Measurements from ENCODE around the gene TTC3.

Gene TTC3

GRCh38 chr21:37200641-37201480 lies 127.8 kb downstream of the TTC3 start:
- no peak for DNase-seq (ENCODE audit: low spot score)
- no peak for TF ChIP-seq CTCF (IDR thresholded peaks at IDR 0.05; ENCODE audit: borderline replicate concordance, control extremely low read depth, extremely low read depth, insufficient read depth, missing control alignments)
- in situ Hi-C loops (cut with MboI; ENCODE audit: low sequenced_read_pairs, unreplicated experiment) = no loop called here

- no peak for DNase-seq (ENCODE audit: low spot score)
- in situ Hi-C loops (cut with MboI; ENCODE audit: low sequenced_read_pairs, unreplicated experiment) = no loop called here
- TF ChIP-seq CTCF (IDR thresholded peaks at IDR 0.05; ENCODE audit: borderline replicate concordance, control extremely low read depth, extremely low read depth, insufficient read depth, missing control alignments) = no peak
These were observed 129.4 kb downstream of the TTC3 start for GRCh38 chr21:37202221-37203110.

GRCh38 chr21:37204580-37204979 lies 131.5 kb downstream of the TTC3 start:
- TF ChIP-seq CTCF (IDR thresholded peaks at IDR 0.05; ENCODE audit: borderline replicate concordance, control extremely low read depth, extremely low read depth, insufficient read depth, missing control alignments) = no peak
- in situ Hi-C loops (cut with MboI; ENCODE audit: low sequenced_read_pairs, unreplicated experiment) = no loop called here
- no peak for DNase-seq (ENCODE audit: low spot score)

GRCh38 chr21:37206496-37206895 lies 133.4 kb downstream of the TTC3 start:
- in situ Hi-C loops (cut with MboI; ENCODE audit: low sequenced_read_pairs, unreplicated experiment) = no loop called here

GRCh38 chr21:37207441-37208009 lies 134.5 kb downstream of the TTC3 start:
- in situ Hi-C loops (cut with MboI; ENCODE audit: low sequenced_read_pairs, unreplicated experiment) = no loop called here
- DNase-seq (ENCODE audit: low spot score) = peak; percentile 66
- TF ChIP-seq CTCF (IDR thresholded peaks at IDR 0.05; ENCODE audit: borderline replicate concordance, control extremely low read depth, extremely low read depth, insufficient read depth, missing control alignments) = no peak

More at GRCh38 chr21:37206496-37206895, 133.4 kb downstream of the TTC3 start:
- TF ChIP-seq CTCF (IDR thresholded peaks at IDR 0.05; ENCODE audit: borderline replicate concordance, control extremely low read depth, extremely low read depth, insufficient read depth, missing control alignments) = no peak
- DNase-seq (ENCODE audit: low spot score) = no peak

GRCh38 chr21:37208056-37208721 lies 135.1 kb downstream of the TTC3 start:
- DNase-seq (ENCODE audit: low spot score) = peak; percentile 83
- TF ChIP-seq CTCF (IDR thresholded peaks at IDR 0.05; ENCODE audit: borderline replicate concordance, control extremely low read depth, extremely low read depth, insufficient read depth, missing control alignments) = no peak
- in situ Hi-C loops (cut with MboI; ENCODE audit: low sequenced_read_pairs, unreplicated experiment) = no loop called here
